ENCODE data around the gene KRT6C. TPM values are rescaled to one million over a fixed set of nuclear protein-coding genes. Genes with fewer than 3 reads are reported as not detected.

The KRT6C gene
- total RNA-seq, 1 donor from 2014 or later: not detected

- Histone ChIP-seq H3K4me3 (no peak overlapping the region), H3K4me1 (no peaks in the 10 kb centered on the region), H3K36me3 (no peaks in the 10 kb centered on the region), H3K9me3 (no peaks in the 10 kb centered on the region), H3K27me3 (no peaks in the 10 kb centered on the region), H3K27ac (no peak overlapping the region)
- TF ChIP-seq, protein P1, sequence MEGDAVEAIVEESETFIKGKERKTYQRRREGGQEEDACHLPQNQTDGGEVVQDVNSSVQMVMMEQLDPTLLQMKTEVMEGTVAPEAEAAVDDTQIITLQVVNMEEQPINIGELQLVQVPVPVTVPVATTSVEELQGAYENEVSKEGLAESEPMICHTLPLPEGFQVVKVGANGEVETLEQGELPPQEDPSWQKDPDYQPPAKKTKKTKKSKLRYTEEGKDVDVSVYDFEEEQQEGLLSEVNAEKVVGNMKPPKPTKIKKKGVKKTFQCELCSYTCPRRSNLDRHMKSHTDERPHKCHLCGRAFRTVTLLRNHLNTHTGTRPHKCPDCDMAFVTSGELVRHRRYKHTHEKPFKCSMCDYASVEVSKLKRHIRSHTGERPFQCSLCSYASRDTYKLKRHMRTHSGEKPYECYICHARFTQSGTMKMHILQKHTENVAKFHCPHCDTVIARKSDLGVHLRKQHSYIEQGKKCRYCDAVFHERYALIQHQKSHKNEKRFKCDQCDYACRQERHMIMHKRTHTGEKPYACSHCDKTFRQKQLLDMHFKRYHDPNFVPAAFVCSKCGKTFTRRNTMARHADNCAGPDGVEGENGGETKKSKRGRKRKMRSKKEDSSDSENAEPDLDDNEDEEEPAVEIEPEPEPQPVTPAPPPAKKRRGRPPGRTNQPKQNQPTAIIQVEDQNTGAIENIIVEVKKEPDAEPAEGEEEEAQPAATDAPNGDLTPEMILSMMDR (IDR thresholded peaks at IDR 0.05): no peak
- no peak for DNase-seq (ENCODE audit: low spot score in 2 of 2)
- intact Hi-C loops (cut with DNase I): no loop called here
Observed at GRCh38 chr12:52437508-52437907, 36.1 kb downstream of the KRT6C start.

GRCh38 chr12:52436828-52437474 is 36.7 kb downstream of the KRT6C start:
- TF ChIP-seq, protein P1 (IDR thresholded peaks at IDR 0.05): no peak
- intact Hi-C loops (cut with DNase I): no loop called here
- no peak for DNase-seq (ENCODE audit: low spot score in 2 of 2)

GRCh38 chr12:52436000-52436827 is 37.4 kb downstream of the KRT6C start:
- H3K9me3 ChIP-seq: no peaks in the 10 kb centered on the region
- H3K27ac ChIP-seq: no peak overlapping the region
- no peak overlapping the region for H3K4me3 ChIP-seq
- no peaks in the 10 kb centered on the region for H3K27me3 ChIP-seq
- intact Hi-C loops (cut with DNase I): no loop called here
- DNase-seq (ENCODE audit: low spot score in 2 of 2): no peak
- TF ChIP-seq, protein P1 (IDR thresholded peaks at IDR 0.05): no peak
- no peaks in the 10 kb centered on the region for H3K4me1 ChIP-seq
- H3K36me3 ChIP-seq: no peaks in the 10 kb centered on the region

More at GRCh38 chr12:52436828-52437474, 36.7 kb downstream of the KRT6C start:
- H3K4me1 ChIP-seq: no peaks in the 10 kb centered on the region
- H3K36me3 ChIP-seq: no peaks in the 10 kb centered on the region
- no peaks in the 10 kb centered on the region for H3K27me3 ChIP-seq
- H3K27ac ChIP-seq: no peak overlapping the region
- no peaks in the 10 kb centered on the region for H3K9me3 ChIP-seq
- no peak overlapping the region for H3K4me3 ChIP-seq

GRCh38 chr12:52435659-52435999 is 38.0 kb downstream of the KRT6C start:
- H3K27me3 ChIP-seq: no peaks in the 10 kb centered on the region
- no peaks in the 10 kb centered on the region for H3K36me3 ChIP-seq
- intact Hi-C loops (cut with DNase I): no loop called here
- H3K27ac ChIP-seq: no peak overlapping the region
- TF ChIP-seq, protein P1 (IDR thresholded peaks at IDR 0.05): no peak
- H3K4me1 ChIP-seq: no peaks in the 10 kb centered on the region
- H3K9me3 ChIP-seq: no peaks in the 10 kb centered on the region
- DNase-seq (ENCODE audit: low spot score in 2 of 2): no peak
- H3K4me3 ChIP-seq: no peak overlapping the region

DNA sequence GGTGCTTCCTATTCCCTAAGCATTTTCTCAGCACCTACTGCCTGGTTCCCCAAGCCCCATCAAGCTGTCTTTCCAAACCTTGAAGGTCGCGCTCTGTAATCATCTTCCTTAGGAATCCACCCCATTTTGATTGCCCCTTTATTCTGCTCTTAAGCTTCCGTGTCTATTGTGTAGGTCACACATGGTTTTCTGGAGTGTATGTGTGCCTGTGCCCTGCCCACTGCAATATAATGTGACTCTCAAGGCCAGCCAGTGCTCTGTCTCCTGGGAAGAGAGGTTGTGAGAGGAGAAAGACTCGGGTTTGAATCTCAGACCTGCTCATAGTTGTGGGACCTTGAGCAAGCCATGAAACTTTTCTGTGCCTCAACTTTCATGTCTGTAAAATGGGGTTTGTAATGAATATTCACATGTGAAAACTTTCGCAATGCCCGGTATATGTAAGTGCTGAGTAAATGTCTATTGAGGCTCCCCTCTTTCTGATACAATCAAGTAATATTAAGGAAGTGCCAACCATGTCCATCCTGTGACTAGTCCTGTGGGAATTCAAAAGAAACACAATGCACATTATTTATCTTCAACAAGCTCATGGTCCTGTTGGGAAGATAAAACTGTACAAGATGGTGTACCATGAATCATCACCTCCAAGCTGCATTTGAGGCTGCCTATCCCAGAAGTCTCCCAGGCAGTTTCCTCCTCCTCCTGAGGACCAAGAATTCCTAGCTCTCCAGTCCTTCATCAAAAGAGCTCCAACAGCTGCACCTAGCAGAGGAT is 38.7 kb downstream of the KRT6C start:
- Histone ChIP-seq H3K27me3 (no peaks in the 10 kb centered on the region), H3K4me3 (no peak overlapping the region), H3K36me3 (no peaks in the 10 kb centered on the region), H3K4me1 (no peaks in the 10 kb centered on the region), H3K9me3 (no peaks in the 10 kb centered on the region), H3K27ac (no peak overlapping the region)
- DNase-seq (ENCODE audit: low spot score in 2 of 2): no peak
- intact Hi-C loops (cut with DNase I): no loop called here
- TF ChIP-seq, protein P1 (IDR thresholded peaks at IDR 0.05): no peak

Data from ascending aorta (tissue), 2 donors.